Endometrial microvascular endothelial cells (primary cell): ENCODE measurements around the gene TRERF1. TPM values are rescaled to one million over a fixed set of nuclear protein-coding genes. Genes with fewer than 3 reads are reported as not detected.
"Not testable (repeated sequence)": the region's sequence is repeated elsewhere in the genome, so short reads cannot be mapped to it uniquely, and the experiment has no call there.

Source experiments
- in situ Hi-C: cut with HindIII; loops from 2 replicates; pipeline ENCODE4 v1.10.0; 2017; ENCODE audit warnings: low sequenced_read_pairs, low pct_unique_long_range_greater_than_20kb; ENCODE audit errors: inconsistent ontology term
- total RNA-seq: library from RNA; depleted of rRNA; stranded (reverse); fragments of >200 nt; gene quantifications from one replicate; pipeline ENCODE4 v1.2.3, GENCODE V29; 2015; ENCODE audit errors: inconsistent ontology term

TRERF1 gene
- total RNA-seq, 1 donor from 2014 or later, result 0.09 TPM

DNA sequence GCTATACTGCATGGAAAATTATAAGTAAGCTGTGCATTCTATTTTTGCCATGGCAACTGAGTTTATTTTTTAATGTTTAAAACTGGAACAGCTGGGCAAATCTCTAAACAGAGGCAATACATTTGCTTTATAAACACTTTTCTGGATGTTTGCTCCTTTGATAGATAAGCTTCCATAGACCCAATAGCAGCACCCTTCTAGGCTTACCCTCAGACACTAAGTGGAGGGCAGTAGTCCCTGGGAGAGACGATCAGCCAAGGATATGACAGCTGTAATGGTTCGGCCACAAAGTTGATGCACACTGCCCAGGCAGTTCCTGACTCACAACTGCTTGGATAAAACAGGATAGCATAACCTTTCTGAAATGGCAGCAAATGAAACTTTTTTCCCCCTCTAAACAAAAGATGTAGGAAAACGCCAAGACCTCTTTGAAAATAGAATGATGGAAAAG, 225.5 kb downstream of the TRERF1 start:
- in situ Hi-C loops, result no loop called here

DNA sequence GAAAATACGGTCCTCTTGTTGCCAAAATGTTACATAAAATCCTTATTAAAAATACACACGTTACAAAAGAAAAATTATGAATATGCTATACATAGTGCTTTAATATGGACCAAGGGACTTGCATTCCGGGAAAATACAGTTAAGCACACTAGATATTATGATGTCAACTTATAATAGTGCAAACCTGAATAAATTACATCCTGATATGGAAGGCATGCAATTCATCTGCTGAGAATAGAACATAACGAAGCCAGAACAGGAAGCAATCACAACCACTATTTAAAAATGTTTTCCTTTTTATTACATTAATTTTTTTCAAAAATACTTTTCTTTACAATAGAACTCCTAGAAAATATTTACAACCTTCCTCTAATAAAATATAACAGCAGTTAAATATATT, 226.3 kb downstream of the TRERF1 start:
- in situ Hi-C loops, result no loop called here

GRCh38 chr6:42225029-42225339, 226.7 kb downstream of the TRERF1 start:
- in situ Hi-C loops, result no loop called here

DNA sequence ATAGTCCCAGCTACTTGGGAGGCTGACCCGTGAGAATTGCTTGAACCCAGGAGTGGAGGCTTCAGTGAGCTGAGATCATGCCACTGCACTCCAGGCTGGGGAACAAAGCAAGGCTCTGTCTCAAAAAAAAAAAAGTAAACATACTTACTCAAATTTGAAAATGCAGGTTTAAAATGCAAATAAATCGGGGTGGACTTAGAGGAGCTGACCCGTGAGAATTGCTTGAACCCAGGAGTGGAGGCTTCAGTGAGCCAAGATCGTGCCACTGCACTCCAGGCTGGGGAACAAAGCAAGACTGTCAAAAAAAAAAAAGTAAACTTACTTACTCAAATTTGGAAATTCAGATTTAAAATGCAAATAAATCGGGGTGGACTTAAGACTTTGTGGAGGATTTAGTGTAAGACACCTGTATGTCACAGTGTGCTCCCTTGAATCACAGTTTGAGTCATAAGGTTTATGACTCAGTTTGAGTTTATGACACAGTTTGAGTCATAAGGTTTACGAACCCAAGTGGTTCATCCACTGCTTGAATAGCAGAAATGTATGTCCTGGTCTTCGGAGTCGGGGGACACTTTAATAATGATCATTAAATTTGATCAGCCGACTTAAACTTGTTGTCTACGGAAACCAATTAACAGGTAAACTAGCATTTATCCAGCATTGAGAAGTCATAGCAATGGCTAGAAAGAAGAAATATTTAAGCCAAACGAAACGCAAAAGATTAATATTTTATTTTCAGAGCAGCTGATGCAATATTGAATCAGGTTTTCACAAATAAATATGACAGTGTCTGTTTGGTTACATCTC, 227.3 kb downstream of the TRERF1 start:
- in situ Hi-C loops, result no loop called here

- in situ Hi-C loops, result no loop called here
Observed at GRCh38 chr6:42222448-42222847, 229.3 kb downstream of the TRERF1 start.

- in situ Hi-C loops, result no loop called here
Observed at GRCh38 chr6:42221546-42221945, 230.2 kb downstream of the TRERF1 start.

DNA sequence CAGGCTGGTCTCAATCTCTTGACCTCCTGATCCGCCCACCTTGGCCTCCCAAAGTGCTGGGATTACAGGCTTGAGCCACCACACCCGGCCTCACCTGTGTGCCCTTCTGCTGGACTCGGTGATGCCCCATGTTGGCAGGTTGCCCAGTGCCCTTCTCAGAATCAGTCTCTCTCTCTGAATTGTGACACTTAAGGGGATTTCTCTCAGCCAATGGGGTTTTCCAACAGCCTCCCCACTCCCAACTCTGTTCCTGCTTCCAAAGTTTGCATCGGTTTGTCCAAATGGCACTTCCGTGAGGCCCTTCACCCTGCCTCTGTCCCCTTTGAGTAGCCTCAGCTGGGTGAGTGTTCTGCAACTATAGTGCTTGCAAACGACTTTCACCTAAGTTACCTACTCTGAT, 230.9 kb downstream of the TRERF1 start:
- in situ Hi-C loops, result no loop called here

DNA sequence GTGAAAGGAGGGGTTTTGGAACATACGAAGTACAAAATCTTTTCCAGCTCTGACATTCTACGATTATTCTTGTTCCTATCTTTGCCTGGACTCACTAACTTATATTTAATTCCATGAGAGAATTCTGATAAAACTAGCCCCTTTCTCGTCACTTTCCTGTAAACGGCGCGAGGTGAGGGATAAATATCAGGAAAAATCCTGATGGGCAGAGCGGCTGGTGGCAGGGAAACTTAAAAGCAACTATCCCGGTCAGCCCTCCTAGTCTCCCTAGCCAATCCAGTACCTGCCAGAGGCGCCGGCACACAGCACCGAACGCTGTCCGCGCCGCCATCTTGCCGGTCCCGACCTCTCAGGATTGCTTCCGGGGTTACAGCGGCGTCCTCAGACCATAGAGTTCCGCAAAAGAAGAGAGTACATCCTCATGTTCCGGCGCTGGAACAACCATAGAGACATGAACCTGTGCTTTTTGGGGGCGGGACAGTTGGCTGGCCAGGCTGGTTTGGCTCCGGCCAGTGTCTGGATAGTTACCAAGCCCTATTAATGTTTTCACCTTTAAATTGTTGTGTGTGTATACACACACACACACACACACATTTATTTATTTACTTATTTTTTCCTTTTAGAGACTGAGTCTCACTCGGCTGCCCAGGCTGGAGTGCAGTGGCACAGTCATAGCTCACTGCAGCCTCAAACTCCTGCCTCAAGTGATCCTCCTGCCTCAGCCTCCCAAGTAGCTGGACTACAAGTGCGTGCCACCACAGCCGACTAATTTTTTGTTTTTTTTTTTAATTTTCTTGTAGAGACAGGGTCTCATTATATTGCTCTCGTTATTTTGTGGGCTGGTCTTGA, 234.0 kb downstream of the TRERF1 start, which contains the start of gene MRPS10:
Gene MRPS10 (minus strand): TSS at position 343 of the 849 bp plus-strand sequence. CDS start 12 bp downstream, at position 331.
- in situ Hi-C loops, result no loop called here

- in situ Hi-C loops, result no loop called here
Observed at GRCh38 chr6:42217157-42217518, 234.6 kb downstream of the TRERF1 start.

DNA sequence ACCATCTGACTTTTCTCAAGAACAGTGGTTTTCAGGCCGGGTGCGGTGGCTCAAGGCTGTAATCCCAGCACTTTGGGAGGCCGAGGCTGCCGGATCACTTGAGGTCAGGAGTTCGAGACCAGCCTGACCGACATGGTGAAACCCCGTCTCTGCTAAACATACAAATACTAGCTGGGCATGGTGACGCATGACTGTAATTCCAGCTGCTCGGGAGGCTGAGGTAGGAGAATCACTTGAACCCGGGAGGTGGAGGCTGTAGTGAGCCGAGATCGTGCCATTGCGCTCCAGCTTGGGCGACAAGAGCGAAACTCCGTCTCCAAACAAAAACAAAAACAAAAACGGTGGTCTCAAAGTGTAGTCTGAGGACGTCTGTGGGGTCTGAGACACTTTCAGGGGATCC, 235.2 kb downstream of the TRERF1 start:
- in situ Hi-C loops, result not testable (repeated sequence)

DNA sequence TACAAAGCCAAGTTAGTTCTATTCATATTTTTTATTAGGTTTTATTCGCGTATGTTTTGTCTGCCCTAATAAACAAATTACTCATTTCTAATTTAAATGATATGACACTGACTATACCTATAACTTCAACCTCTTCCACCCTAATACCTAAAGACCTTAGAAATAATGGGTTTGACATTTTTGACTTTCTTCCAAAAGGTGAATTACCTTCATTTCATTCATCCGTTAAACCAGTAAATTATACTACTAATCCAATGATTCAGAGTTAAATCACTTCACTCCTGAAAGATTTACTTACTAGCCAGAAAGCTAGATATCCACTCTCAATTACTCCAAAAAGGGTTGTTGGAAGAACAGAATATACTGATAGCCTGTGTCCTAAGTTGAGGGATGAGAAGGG, 239.3 kb downstream of the TRERF1 start:
- in situ Hi-C loops, result no loop called here

DNA sequence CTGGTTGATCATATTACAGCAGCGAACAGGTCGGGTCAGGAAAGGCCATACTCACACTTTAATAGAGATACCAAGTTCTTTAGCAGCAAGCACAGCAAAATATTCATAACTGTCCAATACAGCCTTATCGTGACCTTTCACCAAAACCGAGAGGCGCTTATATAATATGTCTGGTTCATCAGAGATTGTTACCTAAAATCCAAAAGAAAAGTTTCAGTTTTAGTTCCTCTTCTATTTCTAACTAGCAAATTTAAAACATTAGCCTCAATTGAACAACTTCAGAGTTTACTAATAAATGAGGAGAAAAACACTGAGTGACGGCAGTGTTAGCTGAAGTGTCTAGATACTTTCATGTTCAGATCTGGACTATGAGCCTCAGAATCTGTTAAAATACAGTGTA, 240.0 kb downstream of the TRERF1 start:
- in situ Hi-C loops, result no loop called here

GRCh38 chr6:42210551-42210950, 241.2 kb downstream of the TRERF1 start:
- in situ Hi-C loops, result no loop called here

DNA sequence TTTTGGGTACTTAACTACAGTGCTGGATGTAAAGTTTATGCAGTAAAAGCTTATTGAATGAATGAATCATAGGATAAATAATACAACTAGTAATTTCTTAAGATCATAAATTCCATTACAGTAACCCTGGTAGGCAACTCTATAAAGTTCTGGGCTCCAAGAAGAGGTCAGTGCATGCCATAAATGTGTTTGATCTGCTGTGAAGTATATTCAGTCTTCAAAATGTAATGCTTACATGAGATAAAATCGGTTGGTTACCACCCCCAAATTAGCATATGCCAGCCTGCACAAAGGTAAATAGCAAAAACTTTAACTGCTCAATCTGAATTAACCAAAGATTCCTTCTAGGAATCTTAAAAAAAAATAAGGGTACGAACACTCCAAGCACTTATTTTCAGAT, 244.2 kb downstream of the TRERF1 start:
- in situ Hi-C loops, result not testable (repeated sequence)

DNA sequence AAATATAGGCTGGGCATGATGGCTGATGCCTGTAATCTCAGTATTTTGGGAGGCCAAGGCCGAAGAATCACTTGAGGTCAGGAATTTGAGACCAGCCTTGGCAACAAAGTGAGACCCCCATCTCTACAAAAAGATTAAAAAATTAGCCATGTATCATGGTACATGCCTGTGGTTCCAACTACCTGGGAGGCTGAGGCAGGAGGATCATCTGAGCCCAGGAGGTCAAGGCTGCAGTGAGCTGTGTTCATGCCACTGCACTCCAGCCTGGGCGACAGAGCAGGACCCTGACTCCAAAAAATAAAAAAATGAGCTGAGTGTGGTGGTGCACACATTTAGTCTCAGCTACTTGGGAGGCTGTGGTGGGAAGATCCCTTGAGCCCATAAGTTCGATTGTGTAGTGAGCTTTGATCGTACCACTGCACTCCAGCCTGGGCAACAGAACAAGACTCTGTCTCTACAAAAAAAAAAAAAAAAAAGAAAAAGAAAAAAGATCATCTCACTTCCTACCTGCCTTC, 246.9 kb downstream of the TRERF1 start:
- in situ Hi-C loops, result no loop called here

- in situ Hi-C loops, result no loop called here
Observed at GRCh38 chr6:42203183-42203582, 248.5 kb downstream of the TRERF1 start.

GRCh38 chr6:42202131-42202915, 249.4 kb downstream of the TRERF1 start:
- in situ Hi-C loops, result not testable (repeated sequence)

- in situ Hi-C loops, result no loop called here
Observed at GRCh38 chr6:42201382-42201781, 250.3 kb downstream of the TRERF1 start.

- in situ Hi-C loops, result no loop called here
Observed at GRCh38 chr6:42200035-42200434, 251.7 kb downstream of the TRERF1 start.
